ENCODE results near the gene GJA1.
"Not testable (repeated sequence)": the region's sequence is repeated elsewhere in the genome, so short reads cannot be mapped to it uniquely, and the experiment has no call there.

The GJA1 gene

DNA sequence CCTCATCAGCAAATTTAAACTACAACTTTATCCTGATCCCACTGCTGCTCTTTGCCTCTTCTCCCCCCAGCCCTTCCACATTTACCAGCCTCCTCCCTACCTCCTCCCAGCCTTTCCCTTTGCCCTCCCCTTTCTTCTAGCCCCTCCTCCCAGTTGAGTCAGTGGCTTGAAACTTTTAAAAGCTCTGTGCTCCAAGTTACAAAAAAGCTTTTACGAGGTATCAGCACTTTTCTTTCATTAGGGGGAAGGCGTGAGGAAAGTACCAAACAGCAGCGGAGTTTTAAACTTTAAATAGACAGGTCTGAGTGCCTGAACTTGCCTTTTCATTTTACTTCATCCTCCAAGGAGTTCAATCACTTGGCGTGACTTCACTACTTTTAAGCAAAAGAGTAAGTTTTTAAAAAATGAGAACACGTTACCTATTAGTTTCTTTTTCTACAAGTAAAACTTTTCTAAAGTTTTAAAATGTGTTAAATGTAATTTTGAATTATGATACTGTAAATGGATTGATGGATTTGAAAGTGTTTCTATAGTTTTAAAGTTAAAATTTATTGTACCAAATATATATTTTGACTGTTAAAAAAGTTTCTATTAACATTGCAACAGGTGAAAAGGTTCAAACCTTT lies at the start of gene GJA1:
Gene GJA1, plus strand, starts transcription at position 203 of the 626 bp plus-strand sequence. CDS start 11,202 bp downstream, outside the sequence.
- H3K27ac ChIP-seq = peak within 1 kb of the TSS; percentile 35

GRCh38 chr6:121386551-121386950 lies 48.9 kb upstream of the GJA1 start:
- not testable (repeated sequence) for H3K27ac ChIP-seq

More for the DNA sequence above, at the start of gene GJA1:
- TF ChIP-seq ZFX (IDR thresholded peaks at IDR 0.05; ENCODE audit: borderline replicate concordance) = no peak
- TF ChIP-seq, protein P1, sequence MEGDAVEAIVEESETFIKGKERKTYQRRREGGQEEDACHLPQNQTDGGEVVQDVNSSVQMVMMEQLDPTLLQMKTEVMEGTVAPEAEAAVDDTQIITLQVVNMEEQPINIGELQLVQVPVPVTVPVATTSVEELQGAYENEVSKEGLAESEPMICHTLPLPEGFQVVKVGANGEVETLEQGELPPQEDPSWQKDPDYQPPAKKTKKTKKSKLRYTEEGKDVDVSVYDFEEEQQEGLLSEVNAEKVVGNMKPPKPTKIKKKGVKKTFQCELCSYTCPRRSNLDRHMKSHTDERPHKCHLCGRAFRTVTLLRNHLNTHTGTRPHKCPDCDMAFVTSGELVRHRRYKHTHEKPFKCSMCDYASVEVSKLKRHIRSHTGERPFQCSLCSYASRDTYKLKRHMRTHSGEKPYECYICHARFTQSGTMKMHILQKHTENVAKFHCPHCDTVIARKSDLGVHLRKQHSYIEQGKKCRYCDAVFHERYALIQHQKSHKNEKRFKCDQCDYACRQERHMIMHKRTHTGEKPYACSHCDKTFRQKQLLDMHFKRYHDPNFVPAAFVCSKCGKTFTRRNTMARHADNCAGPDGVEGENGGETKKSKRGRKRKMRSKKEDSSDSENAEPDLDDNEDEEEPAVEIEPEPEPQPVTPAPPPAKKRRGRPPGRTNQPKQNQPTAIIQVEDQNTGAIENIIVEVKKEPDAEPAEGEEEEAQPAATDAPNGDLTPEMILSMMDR (IDR thresholded peaks at IDR 0.05) = no peak

DNA sequence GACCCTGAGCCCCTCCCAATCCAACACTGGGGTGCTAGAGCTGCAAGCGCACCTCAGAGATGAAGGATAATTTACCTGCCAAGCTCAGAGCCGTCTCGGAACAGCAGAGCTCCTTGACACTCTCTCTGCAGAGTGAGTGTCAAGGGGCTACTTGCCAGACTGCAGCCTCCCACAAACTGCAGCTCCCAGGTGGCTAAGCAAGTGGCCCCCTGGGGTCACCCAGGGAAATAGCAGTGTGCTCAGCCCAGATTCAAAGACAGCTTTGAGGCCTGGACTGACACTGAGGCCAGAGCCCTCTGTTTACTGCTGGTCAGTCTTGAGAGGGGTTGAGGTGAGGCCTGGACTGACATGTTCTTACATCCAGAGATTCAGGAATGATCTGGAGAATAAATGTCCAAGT lies 46.0 kb upstream of the GJA1 start:
- TF ChIP-seq ZFX (IDR thresholded peaks at IDR 0.05; ENCODE audit: borderline replicate concordance) = no peak
- TF ChIP-seq, protein P1 (IDR thresholded peaks at IDR 0.05) = no peak
- H3K27ac ChIP-seq = no peak overlapping the region

DNA sequence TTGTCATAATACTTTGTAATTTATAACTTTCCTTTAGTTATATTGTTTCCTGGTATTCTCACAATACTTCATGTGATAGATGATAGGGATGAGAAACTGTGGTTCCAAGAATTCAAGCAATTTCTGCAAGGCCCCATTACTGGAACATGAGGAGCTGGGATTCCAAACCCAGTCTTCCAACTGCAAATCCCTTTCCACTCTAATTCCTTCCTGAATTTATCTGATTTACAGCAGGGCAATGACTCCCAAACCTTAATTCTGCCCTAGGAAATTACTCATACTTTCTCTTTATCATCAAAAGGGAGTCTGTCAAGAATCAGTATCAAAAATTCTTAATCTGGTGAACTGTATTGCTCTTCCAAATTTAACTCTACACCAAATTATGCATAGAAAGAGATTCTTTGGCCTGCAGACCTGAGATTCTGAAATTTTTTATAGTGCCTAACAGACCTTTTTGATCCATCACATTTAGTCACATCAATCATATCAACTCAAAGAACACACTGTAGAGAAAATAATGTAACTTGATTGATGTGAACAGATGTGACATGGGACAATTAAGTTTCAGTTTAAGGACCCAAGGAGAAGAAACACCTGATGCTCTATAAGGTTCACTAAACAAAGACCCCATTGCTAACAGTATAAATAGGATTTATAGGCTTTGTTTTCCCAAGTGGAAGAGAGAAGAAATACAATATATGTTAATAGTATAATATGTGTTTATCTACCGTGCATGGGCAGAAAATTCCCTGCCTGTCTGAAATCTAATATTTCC lies 41.5 kb upstream of the GJA1 start:
- TF ChIP-seq, protein P1 (IDR thresholded peaks at IDR 0.05) = no peak
- no peak for TF ChIP-seq ZFX (IDR thresholded peaks at IDR 0.05; ENCODE audit: borderline replicate concordance)
- H3K27ac ChIP-seq = no peak overlapping the region

DNA sequence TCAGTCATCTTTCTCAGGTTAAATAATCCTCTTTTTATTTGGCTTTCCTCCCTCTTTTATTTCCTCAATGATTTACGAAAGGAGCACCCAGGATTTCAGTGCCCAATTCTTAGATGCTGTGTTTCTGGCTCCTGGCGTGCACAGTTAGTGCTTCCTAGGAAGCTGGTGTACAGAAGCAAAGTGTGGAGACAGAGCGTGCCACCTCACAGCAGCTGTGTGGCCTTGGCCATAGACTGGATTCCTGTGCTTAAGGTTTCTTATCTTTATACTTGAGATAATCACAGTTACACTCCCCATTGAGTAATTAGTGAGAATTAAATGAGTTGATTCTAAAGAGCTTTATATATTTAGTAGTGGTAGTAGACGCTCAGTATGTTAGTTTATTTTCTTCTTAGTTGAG lies 39.7 kb upstream of the GJA1 start:
- TF ChIP-seq, protein P1 (IDR thresholded peaks at IDR 0.05) = no peak
- TF ChIP-seq ZFX (IDR thresholded peaks at IDR 0.05; ENCODE audit: borderline replicate concordance) = no peak
- no peak overlapping the region for H3K27ac ChIP-seq

GRCh38 chr6:121397188-121397587 lies 38.3 kb upstream of the GJA1 start:
- not testable (repeated sequence) for H3K27ac ChIP-seq

GRCh38 chr6:121398127-121398526 lies 37.3 kb upstream of the GJA1 start:
- TF ChIP-seq, protein P1 (IDR thresholded peaks at IDR 0.05) = no peak
- no peak for TF ChIP-seq ZFX (IDR thresholded peaks at IDR 0.05; ENCODE audit: borderline replicate concordance)
- H3K27ac ChIP-seq = no peak overlapping the region

GRCh38 chr6:121399966-121400365 lies 35.5 kb upstream of the GJA1 start:
- no peak for TF ChIP-seq ZFX (IDR thresholded peaks at IDR 0.05; ENCODE audit: borderline replicate concordance)
- TF ChIP-seq, protein P1 (IDR thresholded peaks at IDR 0.05) = no peak
- no peak overlapping the region for H3K27ac ChIP-seq
